Coronary artery (tissue), 2 donors: Measurements from ENCODE around the gene CHRD.
A peak's percentile ranks its signal among the peaks of the same experiment; 100 is the strongest.

Experiments used
- DNase-seq: peaks from one replicate; pipeline ENCODE4 v3.0.0-alpha.2; 2017; ENCODE audit warnings: low spot score
- H3K27ac ChIP-seq, 2 donors: fragments of 200-600 bp; sonication (generic); one replicate each; pipeline ENCODE4 v1.5.1; 2016 to 2019
- H3K4me3 ChIP-seq: fragments of 200-600 bp; sonication (generic); 2 replicates; pipeline ENCODE4 v1.5.1; 2016; ENCODE audit warnings: mild to moderate bottlenecking, moderate library complexity
- CTCF ChIP-seq: fragments of 200-600 bp; sonication (generic); IDR thresholded peaks from one replicate; pipeline ENCODE4 v1.5.1; 2019; ENCODE audit warnings: antibody characterized with exemption

The CHRD gene

GRCh38 chr3:184353546-184353941, 26.3 kb upstream of the CHRD start:
- no peak for DNase-seq
- TF ChIP-seq CTCF = no peak
- H3K4me3 ChIP-seq = no peak overlapping the region
- H3K27ac ChIP-seq = no peak overlapping the region

- H3K4me3 ChIP-seq = no peak overlapping the region
- DNase-seq = no peak
- no peak overlapping the region for H3K27ac ChIP-seq
- TF ChIP-seq CTCF = peak; percentile 70
Measured at GRCh38 chr3:184354121-184354728, 25.6 kb upstream of the CHRD start.

- no peak overlapping the region for H3K27ac ChIP-seq
- no peak for TF ChIP-seq CTCF
Measured at GRCh38 chr3:184354754-184355153, 25.1 kb upstream of the CHRD start.

GRCh38 chr3:184355261-184356040, 24.4 kb upstream of the CHRD start:
- no peak for DNase-seq
- no peak for TF ChIP-seq CTCF
- no peak overlapping the region for H3K27ac ChIP-seq
- H3K4me3 ChIP-seq = no peak overlapping the region

More at GRCh38 chr3:184354754-184355153, 25.1 kb upstream of the CHRD start:
- no peak for DNase-seq
- no peak overlapping the region for H3K4me3 ChIP-seq

GRCh38 chr3:184357248-184358123, 22.4 kb upstream of the CHRD start:
- no peak for TF ChIP-seq CTCF
- no peak overlapping the region for H3K4me3 ChIP-seq
- DNase-seq = no peak
- H3K27ac ChIP-seq = no peak overlapping the region

- no peak for DNase-seq
- Histone ChIP-seq H3K4me3 (no peak overlapping the region), H3K27ac (no peak overlapping the region)
- TF ChIP-seq CTCF = no peak
Measured at GRCh38 chr3:184358124-184358767, 21.6 kb upstream of the CHRD start.
